ENCODE measurements around the gene PRSS22. TPM values are rescaled to one million over a fixed set of nuclear protein-coding genes. Genes with fewer than 3 reads are reported as not detected.
A peak's percentile ranks its signal among the peaks of the same experiment; 100 is the strongest.
"Not testable (repeated sequence)": the region's sequence is repeated elsewhere in the genome, so short reads cannot be mapped to it uniquely, and the experiment has no call there.

PRSS22 gene, protein sequence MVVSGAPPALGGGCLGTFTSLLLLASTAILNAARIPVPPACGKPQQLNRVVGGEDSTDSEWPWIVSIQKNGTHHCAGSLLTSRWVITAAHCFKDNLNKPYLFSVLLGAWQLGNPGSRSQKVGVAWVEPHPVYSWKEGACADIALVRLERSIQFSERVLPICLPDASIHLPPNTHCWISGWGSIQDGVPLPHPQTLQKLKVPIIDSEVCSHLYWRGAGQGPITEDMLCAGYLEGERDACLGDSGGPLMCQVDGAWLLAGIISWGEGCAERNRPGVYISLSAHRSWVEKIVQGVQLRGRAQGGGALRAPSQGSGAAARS
- total RNA-seq = 1 to 10 TPM in 3 of 4 donors, not detected in 1; 1.4 to 1.9 (median 1.8) TPM

DNA sequence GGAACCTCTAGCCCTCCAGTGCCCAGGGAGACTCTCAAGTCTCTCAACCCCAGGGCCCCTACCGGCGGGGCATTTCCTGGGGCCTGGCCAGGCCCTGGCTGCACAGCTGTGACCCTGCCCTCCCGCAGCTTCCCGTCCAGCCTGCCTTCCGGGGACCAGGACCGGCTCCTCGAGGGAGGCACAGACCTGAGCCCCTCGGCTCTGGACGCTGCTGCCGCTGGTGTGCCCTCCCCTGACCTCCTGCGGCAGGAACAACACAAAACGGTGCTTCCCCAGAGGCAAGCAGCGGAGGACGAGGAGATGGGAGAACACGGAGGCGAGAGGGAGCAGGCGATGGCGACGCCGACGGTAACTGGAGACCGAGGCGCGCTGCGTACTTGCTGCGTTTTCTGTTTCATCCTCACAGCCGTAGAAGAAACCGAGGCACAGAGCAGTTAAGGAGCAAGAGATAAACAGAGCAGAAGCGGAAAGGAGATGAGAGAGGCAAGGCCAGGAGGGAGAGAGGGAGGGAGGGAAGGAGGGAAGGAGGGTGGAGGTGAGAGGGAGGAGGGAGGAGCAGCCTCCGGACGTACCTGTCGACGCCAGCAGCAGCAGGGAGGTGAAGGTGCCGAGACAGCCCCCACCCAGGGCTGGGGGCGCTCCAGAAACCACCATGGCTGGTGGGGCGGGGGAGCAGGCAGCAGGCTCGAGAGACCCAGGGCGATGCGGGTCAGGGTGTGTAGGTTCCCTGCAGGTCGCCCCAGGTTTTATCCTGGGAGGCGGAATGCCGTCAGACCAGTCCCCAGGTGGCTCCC lies at the start of gene PRSS22:
PRSS22 (minus strand) TSS at position 720 of the 794 bp plus-strand sequence; CDS start at position 654, 66 bp downstream.
- no peaks in the 10 kb centered on the region for H3K9me3 ChIP-seq
- DNase-seq = peak in 1 of 3 donors; percentile 59
- no peaks in the 10 kb centered on the region for H3K27me3 ChIP-seq
- H3K27ac ChIP-seq = peak within 1 kb of the TSS in 1 of 4 donors; percentile 48
- TF ChIP-seq POLR2A (IDR thresholded peaks at IDR 0.05) = no peak
- TF ChIP-seq, protein P1, sequence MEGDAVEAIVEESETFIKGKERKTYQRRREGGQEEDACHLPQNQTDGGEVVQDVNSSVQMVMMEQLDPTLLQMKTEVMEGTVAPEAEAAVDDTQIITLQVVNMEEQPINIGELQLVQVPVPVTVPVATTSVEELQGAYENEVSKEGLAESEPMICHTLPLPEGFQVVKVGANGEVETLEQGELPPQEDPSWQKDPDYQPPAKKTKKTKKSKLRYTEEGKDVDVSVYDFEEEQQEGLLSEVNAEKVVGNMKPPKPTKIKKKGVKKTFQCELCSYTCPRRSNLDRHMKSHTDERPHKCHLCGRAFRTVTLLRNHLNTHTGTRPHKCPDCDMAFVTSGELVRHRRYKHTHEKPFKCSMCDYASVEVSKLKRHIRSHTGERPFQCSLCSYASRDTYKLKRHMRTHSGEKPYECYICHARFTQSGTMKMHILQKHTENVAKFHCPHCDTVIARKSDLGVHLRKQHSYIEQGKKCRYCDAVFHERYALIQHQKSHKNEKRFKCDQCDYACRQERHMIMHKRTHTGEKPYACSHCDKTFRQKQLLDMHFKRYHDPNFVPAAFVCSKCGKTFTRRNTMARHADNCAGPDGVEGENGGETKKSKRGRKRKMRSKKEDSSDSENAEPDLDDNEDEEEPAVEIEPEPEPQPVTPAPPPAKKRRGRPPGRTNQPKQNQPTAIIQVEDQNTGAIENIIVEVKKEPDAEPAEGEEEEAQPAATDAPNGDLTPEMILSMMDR (IDR thresholded peaks at IDR 0.05) = no peak
- peaks cover 0 to 13% (median 0%) of the 10 kb centered on the region in 4 donors for H3K4me1 ChIP-seq
- H3K36me3 ChIP-seq = no peaks in the 10 kb centered on the region
- H3K4me3 ChIP-seq = peak within 1 kb of the TSS in 2 of 4 donors; percentile 39 to 51

DNA sequence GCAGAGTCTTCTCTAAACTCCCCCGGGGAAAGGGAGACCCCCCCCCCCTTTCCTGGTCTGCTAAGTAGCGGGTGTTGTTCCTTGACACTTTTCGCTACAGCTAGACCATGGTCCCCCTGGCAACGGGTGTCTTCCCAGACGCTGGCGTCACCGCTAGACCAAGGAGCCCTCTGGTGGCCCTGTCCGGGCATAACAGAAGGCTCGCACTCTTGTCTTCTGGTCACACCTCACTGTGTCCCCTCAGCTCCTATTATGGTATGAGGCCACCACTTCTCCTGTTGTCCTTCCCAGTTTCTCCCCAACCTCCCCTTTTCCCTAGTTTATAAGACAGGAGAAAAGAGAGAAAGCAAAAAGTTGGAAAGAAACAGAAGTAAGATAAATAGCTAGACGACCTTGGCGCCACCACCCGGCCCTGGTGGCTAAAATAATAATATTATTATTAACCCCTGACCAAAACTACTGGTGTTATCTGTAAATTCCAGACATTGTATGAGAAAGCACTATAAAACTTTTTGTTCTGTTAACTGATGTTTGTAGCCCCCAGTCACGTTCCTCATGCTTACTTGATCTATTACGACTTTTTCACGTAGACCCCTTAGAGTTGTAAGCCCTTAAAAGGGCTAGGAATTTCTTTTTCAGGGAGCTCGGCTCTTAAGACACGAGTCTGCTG lies 49.2 kb upstream of the PRSS22 start:
- not testable (repeated sequence) for H3K4me3 ChIP-seq, H3K36me3 ChIP-seq, H3K27ac ChIP-seq, H3K9me3 ChIP-seq, H3K27me3 ChIP-seq
- TF ChIP-seq, protein P1 (IDR thresholded peaks at IDR 0.05) = peak in 5 of 6 experiments; percentile 32 to 77 (median 71)
- DNase-seq = peak in 2 of 3 donors; percentile 40 to 68
- peaks cover 0 to 16% (median 6%) of the 10 kb centered on the region in 4 donors for H3K4me1 ChIP-seq

DNA sequence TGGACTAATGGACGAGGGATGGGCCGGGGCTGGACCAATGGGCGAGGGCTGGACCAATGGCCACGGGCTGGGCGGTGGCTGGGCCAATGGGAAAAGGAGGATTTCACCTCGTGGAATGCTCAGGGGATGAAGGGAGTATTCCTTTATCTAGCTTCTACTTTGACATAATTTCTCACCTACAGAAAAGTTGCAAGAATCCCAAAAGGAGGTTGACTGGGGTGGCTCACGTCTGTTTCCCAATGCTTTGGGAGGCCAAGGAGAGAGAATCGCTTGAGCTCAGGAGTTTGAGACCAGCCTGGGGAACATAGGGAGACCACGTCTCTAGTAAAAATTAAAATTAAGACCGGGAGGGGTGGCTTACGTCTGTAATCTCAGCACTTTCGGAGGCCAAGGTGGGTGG lies 48.0 kb upstream of the PRSS22 start:
- Histone ChIP-seq H3K4me3 (peak overlapping the region in 1 of 4 donors; percentile 6), H3K9me3 (no peaks in the 10 kb centered on the region), H3K27me3 (no peaks in the 10 kb centered on the region), H3K36me3 (no peaks in the 10 kb centered on the region), H3K27ac (peak overlapping the region in 2 of 4 donors; percentile 48 to 67), H3K4me1 (peaks cover 0 to 15% (median 6%) of the 10 kb centered on the region in 4 donors)
- TF ChIP-seq POLR2A (IDR thresholded peaks at IDR 0.05) = no peak
- TF ChIP-seq, protein P1 (IDR thresholded peaks at IDR 0.05) = peak in 1 of 6 experiments; percentile 6
- no peak for DNase-seq

DNA sequence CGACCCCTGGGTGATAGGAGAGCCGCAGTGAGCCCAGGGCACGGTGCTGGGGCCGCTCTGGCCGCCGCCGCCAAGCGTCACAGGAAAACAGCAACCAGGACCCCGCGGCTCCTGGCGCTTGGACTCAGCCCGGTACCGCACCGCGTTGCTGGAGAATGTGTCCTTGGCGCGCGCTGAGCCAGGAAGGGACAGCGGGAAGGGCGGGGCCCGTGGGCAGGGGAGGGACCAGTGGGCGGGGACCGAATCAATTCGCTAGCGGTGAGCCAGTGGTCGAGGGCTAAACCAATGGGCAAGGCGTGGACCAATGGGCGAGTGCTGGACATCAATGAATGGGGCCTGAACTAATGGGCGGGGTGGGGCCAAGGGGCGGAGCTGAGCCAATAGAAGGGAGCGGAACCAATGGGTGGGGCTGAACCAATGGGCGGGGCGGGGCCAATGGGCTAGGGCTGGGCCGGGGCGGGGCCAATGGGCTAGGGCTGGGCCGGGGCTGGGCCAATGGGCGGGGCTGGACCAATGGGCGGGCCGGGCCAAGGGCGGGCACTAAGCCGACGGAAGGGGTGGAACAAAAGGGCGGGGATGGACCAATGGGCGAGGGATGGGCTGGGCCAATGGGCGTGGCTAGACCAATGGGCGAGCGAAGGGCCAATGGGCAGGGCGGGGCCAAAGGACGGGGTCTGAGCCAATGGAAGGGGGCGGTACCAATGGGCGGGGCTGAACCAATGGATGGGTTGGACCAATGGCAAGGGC lies 47.4 kb upstream of the PRSS22 start:
- Histone ChIP-seq H3K27ac (peak overlapping the region; percentile 83 to 96 (median 92)), H3K27me3 (no peaks in the 10 kb centered on the region), H3K36me3 (no peaks in the 10 kb centered on the region), H3K4me3 (peak overlapping the region; percentile 55 to 94 (median 82)), H3K4me1 (peaks cover 0 to 15% (median 6%) of the 10 kb centered on the region in 4 donors), H3K9me3 (no peaks in the 10 kb centered on the region)
- peak; percentile 97 to 100 (median 99) for DNase-seq
- TF ChIP-seq POLR2A (IDR thresholded peaks at IDR 0.05) = peak; percentile 97
- TF ChIP-seq, protein P1 (IDR thresholded peaks at IDR 0.05) = peak in 2 of 6 experiments; percentile 17 to 18

DNA sequence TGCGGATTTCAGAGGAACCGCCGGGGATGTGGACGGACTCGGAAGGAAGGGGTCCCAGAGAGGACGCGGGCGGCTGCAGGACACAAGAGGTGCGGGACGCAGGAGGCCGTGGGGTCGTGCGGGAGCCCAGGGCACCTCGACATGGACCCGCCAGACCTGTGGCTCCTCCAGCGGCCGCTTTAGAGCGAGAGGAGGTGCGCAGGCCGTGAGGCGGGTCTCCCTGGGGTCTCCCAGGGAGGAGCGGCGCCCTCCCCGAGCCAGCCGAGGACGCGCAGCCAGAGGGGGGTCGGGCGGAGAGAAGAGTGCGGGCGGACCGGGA lies 46.9 kb upstream of the PRSS22 start:
- no peaks in the 10 kb centered on the region for H3K9me3 ChIP-seq
- no peaks in the 10 kb centered on the region for H3K36me3 ChIP-seq
- TF ChIP-seq, protein P1 (IDR thresholded peaks at IDR 0.05) = no peak
- no peak for TF ChIP-seq POLR2A (IDR thresholded peaks at IDR 0.05)
- peak in 1 of 3 donors; percentile 55 for DNase-seq
- peak overlapping the region; percentile 83 to 96 (median 92) for H3K27ac ChIP-seq
- no peaks in the 10 kb centered on the region for H3K27me3 ChIP-seq
- peaks cover 0 to 15% (median 6%) of the 10 kb centered on the region in 4 donors for H3K4me1 ChIP-seq
- H3K4me3 ChIP-seq = peak overlapping the region; percentile 55 to 94 (median 82)
